ENCODE measurements around the gene UBR4. TPM values are rescaled to one million over a fixed set of nuclear protein-coding genes. Genes with fewer than 3 reads are reported as not detected.

UBR4 gene
- total and polyA plus RNA-seq, 10 of the 15 experiments (the other 5 are each of a cell fraction or from before 2014, with no cell fraction given): 34.2 to 124 (median 56.2) TPM

DNA sequence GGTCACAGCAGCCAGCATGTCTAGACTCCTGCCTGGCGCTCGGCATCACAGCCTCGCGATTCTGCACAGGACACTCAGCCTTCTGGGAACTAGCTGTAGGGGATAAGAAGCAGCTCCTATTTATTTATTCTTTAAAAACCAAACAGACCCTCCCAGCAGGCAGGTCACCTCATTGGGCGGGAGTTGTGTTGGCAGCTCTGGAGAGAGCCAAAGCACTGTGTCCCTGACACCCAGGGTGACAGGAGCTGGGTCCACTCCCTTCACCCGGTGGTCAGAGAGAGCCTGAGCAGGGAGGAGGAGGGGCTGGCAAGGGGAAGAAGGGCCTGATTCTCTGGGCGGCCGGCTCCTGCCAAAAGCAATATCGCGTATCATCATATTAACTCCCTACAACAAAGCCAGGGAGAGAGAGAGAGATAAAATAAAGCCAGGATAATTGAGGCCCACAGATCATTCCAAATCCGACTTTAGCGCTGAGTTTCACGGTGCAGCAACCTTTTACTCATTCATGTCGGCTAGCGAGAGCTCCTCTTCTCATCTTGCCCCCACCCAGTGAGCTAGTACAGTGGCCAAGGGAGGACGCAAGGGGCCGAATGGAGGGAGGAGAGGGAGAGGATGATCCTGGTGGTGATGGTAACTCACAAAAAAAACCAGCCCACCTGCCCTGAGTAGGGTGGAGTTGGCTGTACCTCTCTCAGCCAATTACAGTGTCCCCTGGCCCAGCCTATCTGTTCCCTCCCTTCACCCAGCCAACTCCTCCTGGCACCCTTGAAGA lies 173.8 kb downstream of the UBR4 start:
- WGBS (ENCODE audit: insufficient coverage, insufficient replicate concordance, low lambda C conversion rate, missing lambda C conversion rate): 46% methylated on average over 17 of the region's 17 CpGs
- no peak for TF ChIP-seq PAX8 (IDR thresholded peaks at IDR 0.05)
- TF ChIP-seq, protein P1, sequence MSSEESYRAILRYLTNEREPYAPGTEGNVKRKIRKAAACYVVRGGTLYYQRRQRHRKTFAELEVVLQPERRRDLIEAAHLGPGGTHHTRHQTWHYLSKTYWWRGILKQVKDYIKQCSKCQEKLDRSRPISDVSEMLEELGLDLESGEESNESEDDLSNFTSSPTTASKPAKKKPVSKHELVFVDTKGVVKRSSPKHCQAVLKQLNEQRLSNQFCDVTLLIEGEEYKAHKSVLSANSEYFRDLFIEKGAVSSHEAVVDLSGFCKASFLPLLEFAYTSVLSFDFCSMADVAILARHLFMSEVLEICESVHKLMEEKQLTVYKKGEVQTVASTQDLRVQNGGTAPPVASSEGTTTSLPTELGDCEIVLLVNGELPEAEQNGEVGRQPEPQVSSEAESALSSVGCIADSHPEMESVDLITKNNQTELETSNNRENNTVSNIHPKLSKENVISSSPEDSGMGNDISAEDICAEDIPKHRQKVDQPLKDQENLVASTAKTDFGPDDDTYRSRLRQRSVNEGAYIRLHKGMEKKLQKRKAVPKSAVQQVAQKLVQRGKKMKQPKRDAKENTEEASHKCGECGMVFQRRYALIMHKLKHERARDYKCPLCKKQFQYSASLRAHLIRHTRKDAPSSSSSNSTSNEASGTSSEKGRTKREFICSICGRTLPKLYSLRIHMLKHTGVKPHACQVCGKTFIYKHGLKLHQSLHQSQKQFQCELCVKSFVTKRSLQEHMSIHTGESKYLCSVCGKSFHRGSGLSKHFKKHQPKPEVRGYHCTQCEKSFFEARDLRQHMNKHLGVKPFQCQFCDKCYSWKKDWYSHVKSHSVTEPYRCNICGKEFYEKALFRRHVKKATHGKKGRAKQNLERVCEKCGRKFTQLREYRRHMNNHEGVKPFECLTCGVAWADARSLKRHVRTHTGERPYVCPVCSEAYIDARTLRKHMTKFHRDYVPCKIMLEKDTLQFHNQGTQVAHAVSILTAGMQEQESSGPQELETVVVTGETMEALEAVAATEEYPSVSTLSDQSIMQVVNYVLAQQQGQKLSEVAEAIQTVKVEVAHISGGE (CRISPR knock-in tag; IDR thresholded peaks at IDR 0.05): no peak
- no peak for TF ChIP-seq IRF4 (IDR thresholded peaks at IDR 0.05; ENCODE audit: low read depth, low read length)
- no peak for TF ChIP-seq NFYB (IDR thresholded peaks at IDR 0.05; ENCODE audit: insufficient read depth, low read depth, low read length)
- TF ChIP-seq YY1 (IDR thresholded peaks at IDR 0.05; ENCODE audit: low read depth, low read length): no peak
- TF ChIP-seq, protein P2, sequence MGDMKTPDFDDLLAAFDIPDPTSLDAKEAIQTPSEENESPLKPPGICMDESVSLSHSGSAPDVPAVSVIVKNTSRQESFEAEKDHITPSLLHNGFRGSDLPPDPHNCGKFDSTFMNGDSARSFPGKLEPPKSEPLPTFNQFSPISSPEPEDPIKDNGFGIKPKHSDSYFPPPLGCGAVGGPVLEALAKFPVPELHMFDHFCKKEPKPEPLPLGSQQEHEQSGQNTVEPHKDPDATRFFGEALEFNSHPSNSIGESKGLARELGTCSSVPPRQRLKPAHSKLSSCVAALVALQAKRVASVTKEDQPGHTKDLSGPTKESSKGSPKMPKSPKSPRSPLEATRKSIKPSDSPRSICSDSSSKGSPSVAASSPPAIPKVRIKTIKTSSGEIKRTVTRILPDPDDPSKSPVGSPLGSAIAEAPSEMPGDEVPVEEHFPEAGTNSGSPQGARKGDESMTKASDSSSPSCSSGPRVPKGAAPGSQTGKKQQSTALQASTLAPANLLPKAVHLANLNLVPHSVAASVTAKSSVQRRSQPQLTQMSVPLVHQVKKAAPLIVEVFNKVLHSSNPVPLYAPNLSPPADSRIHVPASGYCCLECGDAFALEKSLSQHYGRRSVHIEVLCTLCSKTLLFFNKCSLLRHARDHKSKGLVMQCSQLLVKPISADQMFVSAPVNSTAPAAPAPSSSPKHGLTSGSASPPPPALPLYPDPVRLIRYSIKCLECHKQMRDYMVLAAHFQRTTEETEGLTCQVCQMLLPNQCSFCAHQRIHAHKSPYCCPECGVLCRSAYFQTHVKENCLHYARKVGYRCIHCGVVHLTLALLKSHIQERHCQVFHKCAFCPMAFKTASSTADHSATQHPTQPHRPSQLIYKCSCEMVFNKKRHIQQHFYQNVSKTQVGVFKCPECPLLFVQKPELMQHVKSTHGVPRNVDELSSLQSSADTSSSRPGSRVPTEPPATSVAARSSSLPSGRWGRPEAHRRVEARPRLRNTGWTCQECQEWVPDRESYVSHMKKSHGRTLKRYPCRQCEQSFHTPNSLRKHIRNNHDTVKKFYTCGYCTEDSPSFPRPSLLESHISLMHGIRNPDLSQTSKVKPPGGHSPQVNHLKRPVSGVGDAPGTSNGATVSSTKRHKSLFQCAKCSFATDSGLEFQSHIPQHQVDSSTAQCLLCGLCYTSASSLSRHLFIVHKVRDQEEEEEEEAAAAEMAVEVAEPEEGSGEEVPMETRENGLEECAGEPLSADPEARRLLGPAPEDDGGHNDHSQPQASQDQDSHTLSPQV (IDR thresholded peaks at IDR 0.05): no peak
- TF ChIP-seq TCF7 (IDR thresholded peaks at IDR 0.05; ENCODE audit: borderline replicate concordance): no peak
- no peak for TF ChIP-seq SIN3A (IDR thresholded peaks at IDR 0.05; ENCODE audit: low read depth, low read length)
- intact Hi-C loops (cut with micrococcal nuclease; ENCODE audit: unreplicated experiment): no loop called here

More for the DNA sequence above, 173.8 kb downstream of the UBR4 start:
- Histone ChIP-seq H3K27ac (ENCODE audit: control insufficient read depth, insufficient read depth) (no peak overlapping the region), H4K20me1 (ENCODE audit: control insufficient read depth, insufficient read depth) (no peaks in the 10 kb centered on the region), H3K9ac (ENCODE audit: control insufficient read depth, insufficient read depth, low read length) (no peak overlapping the region), H3K4me3 (no peak overlapping the region), H2AFZ (ENCODE audit: control insufficient read depth, low read depth, low read length) (no peak overlapping the region), H3K27me3 (replicated peaks in 1 of 2; ENCODE audit: control insufficient read depth in 2 of 2, insufficient read depth in 2 of 2, low read length in 1 of 2) (peaks cover 0 to 5% of the 10 kb centered on the region in 2 experiments; a peak in 2 of 4 replicates), H3K36me3 (ENCODE audit: control insufficient read depth in 2 of 2, insufficient read depth in 2 of 2, low read length in 1 of 2) (no peaks in the 10 kb centered on the region), H3K9me3 (replicated peaks; ENCODE audit: control insufficient read depth, insufficient read depth, low read length) (no peaks in the 10 kb centered on the region), H3K79me2 (ENCODE audit: control insufficient read depth, insufficient read depth, low read length) (no peaks in the 10 kb centered on the region), H3K4me2 (ENCODE audit: control insufficient read depth, insufficient read depth) (no peak overlapping the region), H3K4me1 (ENCODE audit: control insufficient read depth, insufficient read depth, low read length) (no peaks in the 10 kb centered on the region)
- ChIA-PET SMC1A (ENCODE audit: uncharacterized antibody, unreplicated experiment) (no interaction called here), CTCF (interaction anchor here (1.1 kb wide), 1 partner anchor 61 kb away, joined by 3 read pairs; no protein-coding TSS in a partner anchor), POLR2A (no interaction called here), RAD21 (ENCODE audit: unreplicated experiment) (no interaction called here)
- FAIRE-seq: no peak
- DNase-seq (ENCODE audit: low read depth, low spot score): no peak
- no TSS peak for BruUV-seq (replicated peaks)
- in situ Hi-C loops (cut with MboI): no loop called here
- no peak for ATAC-seq

Measured in GM12878 (cell line).